ENCODE measurements around the gene LY6G6F.

LY6G6F gene

DNA sequence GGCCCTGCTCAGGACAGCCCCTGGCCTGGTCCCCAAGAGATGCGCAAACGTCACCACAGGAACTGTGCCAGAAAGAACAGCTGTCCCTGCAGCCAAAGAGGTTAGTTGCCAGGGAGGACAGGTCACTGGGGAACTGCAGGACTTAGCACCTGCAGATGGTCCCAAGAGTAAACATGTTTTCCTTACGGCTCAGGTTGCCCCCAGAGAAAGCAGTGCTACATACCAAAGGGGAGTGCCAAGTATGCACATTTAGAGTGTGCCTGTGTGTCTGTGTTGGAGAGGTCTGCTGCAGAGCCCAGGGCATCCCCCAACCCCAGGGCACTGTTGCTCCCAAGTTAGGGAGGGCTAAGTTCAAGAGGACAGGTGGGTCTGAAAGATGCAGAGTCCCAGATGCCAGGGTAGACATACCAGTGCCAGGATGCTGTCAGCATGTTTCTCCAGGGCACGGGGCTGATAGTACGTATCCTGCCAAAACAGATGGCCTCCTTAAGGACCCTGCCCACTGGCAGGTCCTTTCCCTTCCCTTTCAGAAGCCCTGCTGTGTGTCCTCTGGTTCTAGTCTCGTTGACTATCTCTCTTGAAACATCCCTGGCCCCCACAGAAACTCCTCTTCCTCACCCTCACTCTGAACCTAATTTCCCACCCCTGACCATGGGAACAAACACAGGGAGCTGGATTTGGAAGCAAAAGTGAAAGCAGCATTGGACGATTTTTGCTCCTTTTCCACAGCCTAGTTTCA, 4.8 kb upstream of the LY6G6F start:
- Histone ChIP-seq H3K27me3 (no peaks in the 10 kb centered on the region), H3K9me3 (no peaks in the 10 kb centered on the region), H3K4me3 (ENCODE audit: low read depth, low read length) (peak overlapping the region; percentile 97), H3K36me3 (no peaks in the 10 kb centered on the region; the same call in 1 of the 2 replicates), H3K4me1 (no peaks in the 10 kb centered on the region)
- TF ChIP-seq, protein P1, sequence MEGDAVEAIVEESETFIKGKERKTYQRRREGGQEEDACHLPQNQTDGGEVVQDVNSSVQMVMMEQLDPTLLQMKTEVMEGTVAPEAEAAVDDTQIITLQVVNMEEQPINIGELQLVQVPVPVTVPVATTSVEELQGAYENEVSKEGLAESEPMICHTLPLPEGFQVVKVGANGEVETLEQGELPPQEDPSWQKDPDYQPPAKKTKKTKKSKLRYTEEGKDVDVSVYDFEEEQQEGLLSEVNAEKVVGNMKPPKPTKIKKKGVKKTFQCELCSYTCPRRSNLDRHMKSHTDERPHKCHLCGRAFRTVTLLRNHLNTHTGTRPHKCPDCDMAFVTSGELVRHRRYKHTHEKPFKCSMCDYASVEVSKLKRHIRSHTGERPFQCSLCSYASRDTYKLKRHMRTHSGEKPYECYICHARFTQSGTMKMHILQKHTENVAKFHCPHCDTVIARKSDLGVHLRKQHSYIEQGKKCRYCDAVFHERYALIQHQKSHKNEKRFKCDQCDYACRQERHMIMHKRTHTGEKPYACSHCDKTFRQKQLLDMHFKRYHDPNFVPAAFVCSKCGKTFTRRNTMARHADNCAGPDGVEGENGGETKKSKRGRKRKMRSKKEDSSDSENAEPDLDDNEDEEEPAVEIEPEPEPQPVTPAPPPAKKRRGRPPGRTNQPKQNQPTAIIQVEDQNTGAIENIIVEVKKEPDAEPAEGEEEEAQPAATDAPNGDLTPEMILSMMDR (IDR thresholded peaks at IDR 0.05; ENCODE audit: low read depth, low read length): no peak
- peak; percentile 51 for DNase-seq

DNA sequence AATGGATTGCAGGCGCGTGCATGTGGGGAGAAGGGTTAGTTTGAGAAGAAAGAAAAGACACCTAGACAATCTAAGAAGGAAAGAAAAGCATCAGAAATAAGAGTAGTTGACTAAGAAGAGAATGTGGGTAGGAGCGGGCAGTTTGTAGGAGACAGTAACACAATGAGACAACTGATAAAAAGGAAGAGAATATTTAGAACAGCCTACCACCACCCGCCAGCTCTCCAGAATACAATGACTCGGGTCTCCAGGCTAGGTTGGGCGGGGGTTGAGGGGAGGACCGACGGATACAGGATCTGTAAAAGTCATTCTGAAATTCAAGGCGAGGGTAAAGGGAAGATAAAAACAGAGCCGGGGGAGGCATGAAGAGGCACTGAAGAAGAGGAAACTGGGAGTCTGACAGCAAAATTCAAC, 4.3 kb upstream of the LY6G6F start:
- H3K4me1 ChIP-seq: no peaks in the 10 kb centered on the region
- no peaks in the 10 kb centered on the region for H3K9me3 ChIP-seq
- no peaks in the 10 kb centered on the region for H3K27me3 ChIP-seq
- H3K36me3 ChIP-seq: no peaks in the 10 kb centered on the region; the same call in 1 of the 2 replicates
- TF ChIP-seq, protein P1 (IDR thresholded peaks at IDR 0.05; ENCODE audit: low read depth, low read length): no peak
- H3K4me3 ChIP-seq (ENCODE audit: low read depth, low read length): peak overlapping the region; percentile 97
- DNase-seq: no peak

DNA sequence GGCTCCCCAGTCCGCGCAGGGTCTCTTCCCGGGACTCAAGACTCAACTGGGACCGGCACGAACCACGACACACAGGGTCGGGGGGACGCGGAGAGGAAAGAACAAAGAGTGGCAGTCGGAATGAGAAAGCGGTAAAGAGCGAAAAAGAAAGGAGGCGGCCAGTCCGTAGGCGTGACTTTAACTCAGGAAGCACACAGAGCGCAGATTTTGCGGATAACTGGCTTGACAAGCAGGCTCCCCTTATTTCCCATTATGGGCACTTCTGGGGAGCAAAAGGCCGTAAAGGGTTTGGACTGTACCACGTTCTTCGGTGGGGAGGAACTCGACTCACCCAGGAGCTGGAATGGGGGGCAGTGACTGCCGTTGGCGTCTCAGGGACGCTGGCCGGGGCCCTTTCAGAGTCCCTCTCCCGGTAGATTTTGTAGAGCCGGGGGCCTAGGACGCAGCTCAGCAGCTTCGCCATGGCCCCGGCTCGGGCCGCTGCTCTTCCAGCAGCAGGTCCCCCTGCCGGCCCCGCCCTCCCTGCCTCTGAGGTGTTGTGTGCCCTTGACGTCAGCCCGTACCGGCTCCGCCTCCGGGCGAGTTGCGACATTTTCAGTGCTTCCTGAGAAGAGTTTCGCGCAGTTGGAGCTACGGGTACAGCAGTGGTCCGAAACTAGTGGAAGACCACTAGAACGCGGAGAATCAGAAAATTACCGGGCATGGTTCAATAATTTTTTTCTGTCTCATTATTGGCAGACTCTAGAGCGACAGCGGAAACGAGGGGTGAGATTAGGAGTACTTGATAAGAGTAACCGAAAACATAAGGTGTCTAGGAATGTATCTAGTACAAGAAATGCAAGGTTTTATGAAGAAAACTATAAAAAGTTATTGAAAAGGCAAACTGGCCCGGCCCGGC, 3.6 kb upstream of the LY6G6F start, which contains the start of gene ABHD16A:
Gene ABHD16A, minus strand, starts transcription at position 506 of the 898 bp plus-strand sequence. Its CDS starts 43 bp downstream, at position 463.
- Histone ChIP-seq H3K27me3 (no peaks in the 10 kb centered on the region), H3K4me1 (no peaks in the 10 kb centered on the region), H3K36me3 (no peaks in the 10 kb centered on the region; the same call in 1 of the 2 replicates), H3K9me3 (no peaks in the 10 kb centered on the region), H3K4me3 (ENCODE audit: low read depth, low read length) (peak within 1 kb of the TSS; percentile 97)
- TF ChIP-seq, protein P1 (IDR thresholded peaks at IDR 0.05; ENCODE audit: low read depth, low read length): no peak
- DNase-seq: peak; percentile 99

DNA sequence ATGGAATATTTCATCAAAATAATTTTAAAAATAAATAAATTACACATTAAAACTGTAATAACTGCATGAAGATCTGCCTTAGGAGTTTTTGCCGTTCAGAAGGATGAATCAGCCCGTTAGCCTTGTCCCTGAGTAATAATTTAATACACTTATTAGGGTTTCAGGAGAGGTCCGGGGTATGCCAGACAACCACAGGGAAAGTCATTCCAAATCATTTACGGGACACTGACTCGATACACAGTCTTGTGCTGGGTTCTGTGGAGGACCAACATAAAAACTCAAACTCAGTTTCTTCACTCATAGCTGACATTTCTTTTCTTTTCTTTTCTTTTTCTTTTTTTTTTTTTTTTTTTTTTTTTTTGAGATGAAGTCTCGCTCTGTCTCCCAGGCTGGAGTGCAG, 735 bp upstream of the LY6G6F start:
- no peaks in the 10 kb centered on the region for H3K9me3 ChIP-seq
- no peak overlapping the region for H3K4me3 ChIP-seq (ENCODE audit: low read depth, low read length)
- DNase-seq: no peak
- H3K27me3 ChIP-seq: no peaks in the 10 kb centered on the region
- no peaks in the 10 kb centered on the region for H3K36me3 ChIP-seq
- no peaks in the 10 kb centered on the region for H3K4me1 ChIP-seq
- TF ChIP-seq, protein P1 (IDR thresholded peaks at IDR 0.05; ENCODE audit: low read depth, low read length): no peak

DNA sequence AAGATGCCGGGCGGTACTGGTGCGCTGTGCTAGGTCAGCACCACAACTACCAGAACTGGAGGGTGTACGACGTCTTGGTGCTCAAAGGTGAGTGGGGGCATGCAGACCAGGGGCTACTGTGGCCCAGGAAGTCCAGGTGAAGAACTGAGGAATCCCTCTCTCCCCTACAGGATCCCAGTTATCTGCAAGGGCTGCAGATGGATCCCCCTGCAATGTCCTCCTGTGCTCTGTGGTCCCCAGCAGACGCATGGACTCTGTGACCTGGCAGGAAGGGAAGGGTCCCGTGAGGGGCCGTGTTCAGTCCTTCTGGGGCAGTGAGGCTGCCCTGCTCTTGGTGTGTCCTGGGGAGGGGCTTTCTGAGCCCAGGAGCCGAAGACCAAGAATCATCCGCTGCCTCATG, 1.0 kb downstream of the LY6G6F start:
- Histone ChIP-seq H3K36me3 (no peaks in the 10 kb centered on the region), H3K27me3 (no peaks in the 10 kb centered on the region), H3K4me1 (no peaks in the 10 kb centered on the region), H3K4me3 (ENCODE audit: low read depth, low read length) (no peak overlapping the region), H3K9me3 (no peaks in the 10 kb centered on the region)
- DNase-seq: no peak
- TF ChIP-seq, protein P1 (IDR thresholded peaks at IDR 0.05; ENCODE audit: low read depth, low read length): no peak

Measured in BE2C (cell line).